ENCODE measurements around the gene TXNDC8.

GRCh38 chr9:110340306-110340705, 2.6 kb upstream of the TXNDC8 start:
- TF ChIP-seq CTCF (IDR thresholded peaks at IDR 0.05) (no peak), POLR2A (IDR thresholded peaks at IDR 0.05) (no peak)

All from vagina (tissue), 2 donors.